AG09319 (cell line): ENCODE results near the gene DPM2.

Source experiments
- DNase-seq: peaks from one replicate; pipeline ENCODE4 v3.0.0-alpha.2; 2010; ENCODE audit warnings: low read depth; ENCODE audit errors: extremely low read depth
- CTCF ChIP-seq: IDR thresholded peaks from 2 replicates; pipeline ENCODE4 v1.5.1; 2011; ENCODE audit warnings: low read depth, mild to moderate bottlenecking, inconsistent platforms, low read length, moderate library complexity

DPM2 gene

DNA sequence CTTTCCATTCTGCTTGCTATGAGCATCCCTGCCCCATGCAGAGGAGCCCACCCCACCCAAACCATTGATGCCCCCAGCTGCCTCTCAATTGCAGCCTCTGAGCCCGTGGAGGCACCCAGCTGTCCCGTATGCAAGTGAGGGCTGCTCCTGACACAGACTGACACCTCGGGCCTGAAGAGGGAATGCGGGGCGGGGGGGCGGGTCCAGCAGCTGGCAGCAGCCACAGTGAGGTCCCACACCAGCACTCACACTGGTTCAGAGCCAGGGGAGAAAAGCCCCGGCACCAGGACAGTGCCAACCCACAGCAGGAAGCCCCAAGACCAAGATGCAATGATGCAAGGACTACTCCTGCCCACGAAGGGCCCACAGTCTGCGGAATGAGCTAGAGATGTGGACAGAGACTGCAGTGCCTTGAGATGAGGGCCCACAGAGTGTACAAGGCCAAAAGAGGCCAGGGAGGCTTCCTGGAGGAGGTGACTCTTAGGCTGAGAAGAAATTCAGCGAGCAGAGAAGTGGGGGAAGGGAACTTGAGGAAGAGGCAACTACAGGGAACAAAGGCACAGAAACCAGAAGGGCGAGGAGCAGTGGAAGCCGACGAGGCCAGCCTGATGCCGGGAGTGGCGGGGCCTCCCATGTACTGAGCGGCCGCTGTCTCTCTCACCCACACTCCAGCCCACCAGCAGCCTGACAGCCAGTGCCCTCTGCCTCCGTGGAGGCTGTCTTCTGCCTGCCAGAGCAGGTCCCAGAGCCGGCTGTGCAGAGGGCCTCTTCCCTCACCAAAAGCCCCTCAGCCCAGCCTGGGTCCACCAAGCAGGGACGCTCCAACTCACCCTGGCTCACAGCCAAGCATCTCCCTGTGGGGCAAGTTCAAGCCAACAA, 33.9 kb upstream of the DPM2 start:
- DNase-seq = no peak
- TF ChIP-seq CTCF = no peak

- DNase-seq = no peak
- no peak for TF ChIP-seq CTCF
Measured at GRCh38 chr9:127970401-127971313, 33.0 kb upstream of the DPM2 start.

- no peak for TF ChIP-seq CTCF
- DNase-seq = peak; percentile 77
Measured at GRCh38 chr9:127968700-127969383, 31.2 kb upstream of the DPM2 start.

- no peak for TF ChIP-seq CTCF
- DNase-seq = no peak
Measured at GRCh38 chr9:127968042-127968441, 30.4 kb upstream of the DPM2 start.

- DNase-seq = no peak
Measured at GRCh38 chr9:127967151-127967809, 29.6 kb upstream of the DPM2 start.

More at GRCh38 chr9:127967151-127967809, 29.6 kb upstream of the DPM2 start:
- no peak for TF ChIP-seq CTCF
